Measurements from ENCODE around the gene RPS18.
A peak's percentile ranks its signal among the peaks of the same experiment; 100 is the strongest.
"Not testable (repeated sequence)": the region's sequence is repeated elsewhere in the genome, so short reads cannot be mapped to it uniquely, and the experiment has no call there.

Gene RPS18

DNA sequence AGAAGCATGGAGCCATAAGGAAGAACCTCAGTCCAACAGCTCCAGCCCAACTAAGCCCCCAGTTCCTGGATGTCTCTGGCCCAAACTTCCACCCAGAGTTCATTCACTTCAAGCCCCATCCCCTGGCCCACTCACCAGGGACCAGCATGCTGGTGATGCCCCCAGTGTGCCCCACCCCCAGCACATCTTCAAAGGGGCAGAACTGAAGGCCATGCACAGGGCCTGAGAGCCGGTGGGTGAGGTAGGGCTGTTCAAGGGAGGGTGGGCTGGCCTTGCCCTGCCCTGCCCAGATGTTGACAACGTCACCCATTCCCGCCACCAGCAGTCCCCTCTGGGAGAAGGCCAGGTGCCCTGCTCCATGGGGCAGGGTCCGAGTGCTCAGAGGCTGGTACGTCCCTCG lies 8.7 kb downstream of the RPS18 start:
- no peak for DNase-seq (ENCODE audit: low spot score)
- in situ Hi-C loops (cut with MboI; ENCODE audit: low sequenced_read_pairs, unreplicated experiment): no loop called here
- TF ChIP-seq, protein P1, sequence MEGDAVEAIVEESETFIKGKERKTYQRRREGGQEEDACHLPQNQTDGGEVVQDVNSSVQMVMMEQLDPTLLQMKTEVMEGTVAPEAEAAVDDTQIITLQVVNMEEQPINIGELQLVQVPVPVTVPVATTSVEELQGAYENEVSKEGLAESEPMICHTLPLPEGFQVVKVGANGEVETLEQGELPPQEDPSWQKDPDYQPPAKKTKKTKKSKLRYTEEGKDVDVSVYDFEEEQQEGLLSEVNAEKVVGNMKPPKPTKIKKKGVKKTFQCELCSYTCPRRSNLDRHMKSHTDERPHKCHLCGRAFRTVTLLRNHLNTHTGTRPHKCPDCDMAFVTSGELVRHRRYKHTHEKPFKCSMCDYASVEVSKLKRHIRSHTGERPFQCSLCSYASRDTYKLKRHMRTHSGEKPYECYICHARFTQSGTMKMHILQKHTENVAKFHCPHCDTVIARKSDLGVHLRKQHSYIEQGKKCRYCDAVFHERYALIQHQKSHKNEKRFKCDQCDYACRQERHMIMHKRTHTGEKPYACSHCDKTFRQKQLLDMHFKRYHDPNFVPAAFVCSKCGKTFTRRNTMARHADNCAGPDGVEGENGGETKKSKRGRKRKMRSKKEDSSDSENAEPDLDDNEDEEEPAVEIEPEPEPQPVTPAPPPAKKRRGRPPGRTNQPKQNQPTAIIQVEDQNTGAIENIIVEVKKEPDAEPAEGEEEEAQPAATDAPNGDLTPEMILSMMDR (IDR thresholded peaks at IDR 0.05; ENCODE audit: borderline replicate concordance, control extremely low read depth, extremely low read depth, insufficient read depth, missing control alignments): no peak

DNA sequence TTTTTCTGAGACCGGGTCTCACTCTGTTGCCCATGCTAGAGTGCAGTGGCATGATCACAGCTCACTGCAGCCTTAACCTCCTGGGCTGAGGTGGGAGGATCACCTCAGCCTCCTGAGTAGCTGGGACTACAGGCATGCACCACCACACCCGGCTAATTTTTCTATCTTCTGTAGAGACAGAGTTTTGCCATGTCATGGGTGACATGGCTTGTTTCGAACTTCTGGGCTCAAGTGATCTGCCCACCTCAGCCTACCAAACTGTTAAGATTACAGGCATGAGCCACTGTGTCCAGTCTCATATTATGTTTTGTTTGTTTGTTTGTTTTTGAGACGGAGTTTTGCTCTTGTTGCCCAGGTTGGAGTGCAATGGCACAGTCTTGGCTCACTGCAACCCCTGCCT lies 13.3 kb downstream of the RPS18 start:
- in situ Hi-C loops (cut with MboI; ENCODE audit: low sequenced_read_pairs, unreplicated experiment); DNase-seq (ENCODE audit: low spot score): not testable (repeated sequence)

GRCh38 chr6:33286946-33287914 lies 15.4 kb downstream of the RPS18 start:
- DNase-seq (ENCODE audit: low spot score): no peak
- in situ Hi-C loops (cut with MboI; ENCODE audit: low sequenced_read_pairs, unreplicated experiment): no loop called here
- TF ChIP-seq, protein P1 (IDR thresholded peaks at IDR 0.05; ENCODE audit: borderline replicate concordance, control extremely low read depth, extremely low read depth, insufficient read depth, missing control alignments): no peak

- DNase-seq (ENCODE audit: low spot score): no peak
- in situ Hi-C loops (cut with MboI; ENCODE audit: low sequenced_read_pairs, unreplicated experiment): no loop called here
- TF ChIP-seq, protein P1 (IDR thresholded peaks at IDR 0.05; ENCODE audit: borderline replicate concordance, control extremely low read depth, extremely low read depth, insufficient read depth, missing control alignments): no peak
Measured at GRCh38 chr6:33288141-33288920, 16.5 kb downstream of the RPS18 start.

GRCh38 chr6:33288921-33289783 lies 17.3 kb downstream of the RPS18 start, which contains the start of the genes PFDN6 and WDR46:
Gene PFDN6, plus strand, starts transcription at chr6:33289601. Its CDS starts 256 bp downstream, at chr6:33289857.
Gene WDR46, minus strand, starts transcription at chr6:33289239. Its CDS starts 69 bp downstream, at chr6:33289170.
- DNase-seq (ENCODE audit: low spot score): peak; percentile 94
- TF ChIP-seq, protein P1 (IDR thresholded peaks at IDR 0.05; ENCODE audit: borderline replicate concordance, control extremely low read depth, extremely low read depth, insufficient read depth, missing control alignments): no peak
- in situ Hi-C loops (cut with MboI; ENCODE audit: low sequenced_read_pairs, unreplicated experiment): no loop called here

GRCh38 chr6:33289784-33290315 lies 18.0 kb downstream of the RPS18 start:
- TF ChIP-seq, protein P1 (IDR thresholded peaks at IDR 0.05; ENCODE audit: borderline replicate concordance, control extremely low read depth, extremely low read depth, insufficient read depth, missing control alignments): no peak
- no peak for DNase-seq (ENCODE audit: low spot score)
- in situ Hi-C loops (cut with MboI; ENCODE audit: low sequenced_read_pairs, unreplicated experiment): no loop called here

All from GM13976 (cell line).